Measurements from ENCODE around the gene DGKI. TPM values are rescaled to one million over a fixed set of nuclear protein-coding genes. Genes with fewer than 3 reads are reported as not detected.
A peak's percentile ranks its signal among the peaks of the same experiment; 100 is the strongest.

The DGKI gene
- total RNA-seq, 1 experiment from 2014 or later, result 0.55 TPM

DNA sequence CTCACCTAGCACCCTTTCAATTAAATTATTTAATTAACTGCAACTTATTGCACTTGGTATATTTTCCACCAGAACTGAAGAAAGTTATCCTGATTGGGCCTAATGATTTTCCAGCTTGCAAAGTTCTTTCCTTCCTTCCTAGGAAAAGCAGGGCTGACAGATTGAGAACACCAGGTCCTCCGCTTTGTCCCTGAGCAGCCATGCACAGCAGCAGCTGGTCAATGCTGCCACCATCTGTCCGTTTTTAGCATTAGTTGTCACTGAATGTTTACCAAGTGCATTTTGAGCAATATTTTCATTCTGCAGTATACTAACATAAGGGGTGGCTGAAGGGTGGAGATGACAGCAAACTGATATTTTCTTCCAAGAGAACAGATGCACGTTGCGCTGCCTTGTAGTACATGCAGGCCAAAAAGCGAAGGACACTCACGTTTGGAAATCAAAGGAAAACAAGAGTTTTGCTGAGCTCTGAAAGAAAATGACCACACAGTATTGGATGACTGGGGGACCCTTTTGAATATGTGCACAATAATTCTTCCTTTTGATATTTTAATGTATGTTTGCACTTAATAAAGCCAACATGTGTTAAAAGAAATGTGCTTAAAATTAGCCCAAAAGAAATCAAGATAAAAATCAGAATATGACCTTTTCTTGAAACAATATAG is 254.4 kb downstream of the DGKI start:
- Histone ChIP-seq H2BK5ac (ENCODE audit: insufficient read length, low read length) (no peak overlapping the region), H3K79me2 (ENCODE audit: insufficient read depth, low read length) (no peaks in the 10 kb centered on the region), H2AK5ac (ENCODE audit: insufficient read length, low read length) (no peak overlapping the region), H3K56ac (ENCODE audit: insufficient read length, low read depth, low read length) (no peak overlapping the region), H4K8ac (replicated peaks; ENCODE audit: insufficient read length, low read depth, low read length) (no peak overlapping the region), H3K9ac (ENCODE audit: extremely low read depth, insufficient read length, low read length) (no peak overlapping the region), H3K4ac (ENCODE audit: low read depth, low read length) (no peak overlapping the region), H4K5ac (ENCODE audit: insufficient read length, low read depth, low read length) (no peak overlapping the region), H3K27ac (ENCODE audit: insufficient read length, low read depth, low read length) (no peak overlapping the region), H2BK20ac (ENCODE audit: low read depth, low read length, poor library complexity, severe bottlenecking) (no peak overlapping the region), H2BK120ac (ENCODE audit: low read depth, low read length, poor library complexity, severe bottlenecking) (no peak overlapping the region), H3K23ac (ENCODE audit: insufficient read length, low read depth, low read length) (no peak overlapping the region), H3K9me3 (ENCODE audit: control insufficient read depth, low read depth, low read length) (no peaks in the 10 kb centered on the region), H2BK15ac (ENCODE audit: low read depth, low read length) (no peak overlapping the region), H4K20me1 (ENCODE audit: control insufficient read depth, insufficient read depth, insufficient read length) (no peaks in the 10 kb centered on the region), H3K14ac (ENCODE audit: insufficient read depth, low read length) (no peak overlapping the region), H3K18ac (ENCODE audit: insufficient read length, low read depth, low read length) (no peak overlapping the region), H3K4me2 (ENCODE audit: insufficient read depth, insufficient read length, low read length) (no peak overlapping the region), H2BK12ac (ENCODE audit: insufficient read length, low read depth, low read length) (no peak overlapping the region), H4K91ac (ENCODE audit: insufficient read length, low read depth, low read length) (no peak overlapping the region), H3K4me1 (ENCODE audit: insufficient read depth, low read length) (0 out of 2 replicates have a peak, but pooled peaks cover 3% of the 10 kb centered on the region), H3K79me1 (ENCODE audit: insufficient read depth, low read depth, low read length, poor library complexity, severe bottlenecking) (no peaks in the 10 kb centered on the region), H2AFZ (ENCODE audit: low read length) (no peak overlapping the region), H3K27me3 (ENCODE audit: insufficient read depth, low read length) (no peaks in the 10 kb centered on the region), H3K23me2 (ENCODE audit: insufficient read length, low read depth, low read length, poor library complexity, severe bottlenecking) (no peaks in the 10 kb centered on the region), H3T11ph (ENCODE audit: low read length) (no peak overlapping the region)
- Mint-ChIP-seq H3K4me3 (no peak overlapping the region), H3K4me1 (peaks cover 0 to 10% of the 10 kb centered on the region in 2 experiments; a peak in 3 of 4 replicates), H3K9me3 (no peaks in the 10 kb centered on the region), H3K27ac (no peak overlapping the region), H3K36me3 (ENCODE audit: insufficient read depth in 1 of 3, low read depth in 3 of 3) (no peaks in the 10 kb centered on the region), H3K27me3 (ENCODE audit: low read depth) (no peaks in the 10 kb centered on the region)
- TF ChIP-seq CTCF (conservative IDR thresholded peaks at IDR 0.05), result peak; percentile 89
- DNase-seq, result peak; percentile 72
- WGBS (ENCODE audit: extremely low coverage, insufficient read length, low lambda C conversion rate), result no CpG with 5 or more reads among the region's 6 CpGs
